ENCODE results near the gene DRC1. TPM values are rescaled to one million over a fixed set of nuclear protein-coding genes. Genes with fewer than 3 reads are reported as not detected.

DRC1 gene
- total RNA-seq, 1 experiment from 2014 or later, result not detected

GRCh38 chr2:26469092-26469710 lies 67.5 kb downstream of the DRC1 start:
- Histone ChIP-seq H2AFZ (ENCODE audit: low read length) (no peak overlapping the region), H3K4me2 (ENCODE audit: insufficient read depth, insufficient read length, low read length) (no peak overlapping the region), H2BK12ac (ENCODE audit: insufficient read length, low read depth, low read length) (no peak overlapping the region), H3T11ph (ENCODE audit: low read length) (no peak overlapping the region), H2BK20ac (ENCODE audit: low read depth, low read length, poor library complexity, severe bottlenecking) (no peak overlapping the region), H4K91ac (ENCODE audit: insufficient read length, low read depth, low read length) (no peak overlapping the region), H2BK120ac (ENCODE audit: low read depth, low read length, poor library complexity, severe bottlenecking) (no peak overlapping the region), H3K79me1 (ENCODE audit: insufficient read depth, low read depth, low read length, poor library complexity, severe bottlenecking) (no peaks in the 10 kb centered on the region), H3K27ac (ENCODE audit: insufficient read length, low read depth, low read length) (no peak overlapping the region), H3K14ac (ENCODE audit: insufficient read depth, low read length) (no peak overlapping the region), H3K18ac (ENCODE audit: insufficient read length, low read depth, low read length) (no peak overlapping the region), H4K8ac (replicated peaks; ENCODE audit: insufficient read length, low read depth, low read length) (no peak overlapping the region), H3K4ac (ENCODE audit: low read depth, low read length) (no peak overlapping the region), H3K27me3 (ENCODE audit: insufficient read depth, low read length) (no peaks in the 10 kb centered on the region), H3K23ac (ENCODE audit: insufficient read length, low read depth, low read length) (no peak overlapping the region), H4K5ac (ENCODE audit: insufficient read length, low read depth, low read length) (no peak overlapping the region), H2BK5ac (ENCODE audit: insufficient read length, low read length) (no peak overlapping the region), H3K9me3 (ENCODE audit: control insufficient read depth, low read depth, low read length) (no peaks in the 10 kb centered on the region), H3K4me1 (ENCODE audit: insufficient read depth, low read length) (no peaks in the 10 kb centered on the region), H2BK15ac (ENCODE audit: low read depth, low read length) (no peak overlapping the region), H4K20me1 (ENCODE audit: control insufficient read depth, insufficient read depth, insufficient read length) (no peaks in the 10 kb centered on the region), H3K56ac (ENCODE audit: insufficient read length, low read depth, low read length) (no peak overlapping the region), H3K79me2 (ENCODE audit: insufficient read depth, low read length) (no peaks in the 10 kb centered on the region), H3K9ac (ENCODE audit: extremely low read depth, insufficient read length, low read length) (no peak overlapping the region), H3K23me2 (ENCODE audit: insufficient read length, low read depth, low read length, poor library complexity, severe bottlenecking) (no peaks in the 10 kb centered on the region), H2AK5ac (ENCODE audit: insufficient read length, low read length) (no peak overlapping the region)
- peak; percentile 80 for DNase-seq
- peak; percentile 96 for TF ChIP-seq CTCF (conservative IDR thresholded peaks at IDR 0.05)
- no CpG with 5 or more reads among the region's 5 CpGs for WGBS (ENCODE audit: extremely low coverage, insufficient read length, low lambda C conversion rate)
- Mint-ChIP-seq H3K4me1 (peaks cover 9 to 15% of the 10 kb centered on the region in 2 experiments; a peak in 3 of 4 replicates), H3K27me3 (ENCODE audit: low read depth) (no peaks in the 10 kb centered on the region), H3K36me3 (ENCODE audit: insufficient read depth in 1 of 3, low read depth in 3 of 3) (no peaks in the 10 kb centered on the region), H3K9me3 (peaks cover 4 to 7% of the 10 kb centered on the region in 2 experiments; a peak in 2 of 5 replicates), H3K4me3 (no peak overlapping the region), H3K27ac (no peak overlapping the region)
